GM12875 (cell line): Measurements from ENCODE around the gene TBL1Y.

ENCODE experiments used
- H3K4me3 ChIP-seq: one replicate; pipeline ENCODE4 v1.5.1; 2011; ENCODE audit warnings: low read depth, low read length, control low read depth
- CTCF ChIP-seq: IDR thresholded peaks from 2 replicates; pipeline ENCODE4 v1.5.1; 2011; ENCODE audit warnings: low read depth, mild to moderate bottlenecking, control low read depth, inconsistent platforms, low read length, moderate library complexity, borderline replicate concordance; ENCODE audit not compliant: insufficient read depth

Gene TBL1Y

GRCh38 chrY:6947695-6948094, 37.2 kb downstream of the TBL1Y start:
- H3K4me3 ChIP-seq: no peak overlapping the region
- no peak for TF ChIP-seq CTCF

GRCh38 chrY:6948378-6948777, 37.9 kb downstream of the TBL1Y start:
- no peak overlapping the region for H3K4me3 ChIP-seq
- TF ChIP-seq CTCF: no peak

- H3K4me3 ChIP-seq: no peak overlapping the region
- TF ChIP-seq CTCF: no peak
Measured at GRCh38 chrY:6949947-6950346, 39.5 kb downstream of the TBL1Y start.

GRCh38 chrY:6964732-6965131, 54.2 kb downstream of the TBL1Y start:
- TF ChIP-seq CTCF: no peak
- H3K4me3 ChIP-seq: no peak overlapping the region

- TF ChIP-seq CTCF: no peak
Measured at GRCh38 chrY:6966521-6966920, 56.0 kb downstream of the TBL1Y start.

GRCh38 chrY:6967736-6968135, 57.2 kb downstream of the TBL1Y start:
- H3K4me3 ChIP-seq: no peak overlapping the region
- TF ChIP-seq CTCF: no peak

More at GRCh38 chrY:6966521-6966920, 56.0 kb downstream of the TBL1Y start:
- no peak overlapping the region for H3K4me3 ChIP-seq

GRCh38 chrY:6968191-6968590, 57.7 kb downstream of the TBL1Y start:
- TF ChIP-seq CTCF: no peak
- H3K4me3 ChIP-seq: no peak overlapping the region
